ENCODE results near the gene HAO1. TPM values are rescaled to one million over a fixed set of nuclear protein-coding genes. Genes with fewer than 3 reads are reported as not detected.

HAO1 gene
- polyA plus RNA-seq, 1 of the 3 experiments (the other 2 are of a cell fraction): not detected

GRCh38 chr20:7879883-7880282 is 60.4 kb downstream of the HAO1 start:
- Histone ChIP-seq H2AFZ (ENCODE audit: low read depth) (no peak overlapping the region), H3K4me1 (ENCODE audit: control insufficient read depth in 1 of 2, insufficient read depth in 2 of 2, low read depth in 1 of 2, low read length in 1 of 2) (no peaks in the 10 kb centered on the region), H4K20me1 (ENCODE audit: insufficient read depth) (no peaks in the 10 kb centered on the region), H3K36me3 (replicated peaks in 1 of 2; ENCODE audit: control insufficient read depth in 1 of 2, insufficient read depth in 2 of 2, low read length in 1 of 2) (no peaks in the 10 kb centered on the region), H3K27ac (ENCODE audit: low read depth in 2 of 2, low read length in 1 of 2) (no peak overlapping the region), H3K27me3 (ENCODE audit: insufficient read depth) (peaks cover 5% of the 10 kb centered on the region; the same call in 1 of the 2 replicates), H3K9me3 (no peaks in the 10 kb centered on the region), H3F3A (replicated peaks; ENCODE audit: insufficient read depth) (no peaks in the 10 kb centered on the region), H3K9ac (no peak overlapping the region), H3K4me3 (ENCODE audit: low read depth in 2 of 2, low read length in 1 of 2) (no peak overlapping the region), H3K9me2 (no peaks in the 10 kb centered on the region), H3K4me2 (no peak overlapping the region), H3K79me2 (ENCODE audit: insufficient read depth) (no peaks in the 10 kb centered on the region)
- TF ChIP-seq RCOR1 (IDR thresholded peaks at IDR 0.05; ENCODE audit: low read length): no peak
- TF ChIP-seq NRF1 (IDR thresholded peaks at IDR 0.05; ENCODE audit: low read depth, low read length): no peak
- TF ChIP-seq YY1 (IDR thresholded peaks at IDR 0.05; ENCODE audit: low read depth): no peak
- no peak for TF ChIP-seq JUND (IDR thresholded peaks at IDR 0.05)
- no peak for TF ChIP-seq CHD2 (IDR thresholded peaks at IDR 0.05; ENCODE audit: low read length, partially characterized antibody)
- TF ChIP-seq ZBTB33 (IDR thresholded peaks at IDR 0.05; ENCODE audit: borderline replicate concordance, low read depth): no peak
- TF ChIP-seq, protein P1, sequence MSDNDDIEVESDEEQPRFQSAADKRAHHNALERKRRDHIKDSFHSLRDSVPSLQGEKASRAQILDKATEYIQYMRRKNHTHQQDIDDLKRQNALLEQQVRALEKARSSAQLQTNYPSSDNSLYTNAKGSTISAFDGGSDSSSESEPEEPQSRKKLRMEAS (IDR thresholded peaks at IDR 0.05; ENCODE audit: low read depth): no peak
- no peak for TF ChIP-seq SMC3 (IDR thresholded peaks at IDR 0.05; ENCODE audit: low read depth, low read length)
- no peak for TF ChIP-seq MXI1 (IDR thresholded peaks at IDR 0.05; ENCODE audit: low read depth, low read length)
- TF ChIP-seq ELF1 (IDR thresholded peaks at IDR 0.05): no peak
- ChIA-PET CTCF (interaction anchor here (0.6 kb wide), 1 partner anchor 504 kb away, joined by 3 read pairs; no protein-coding TSS in a partner anchor), POLR2A (no interaction called here)
- no peak for DNase-seq
- WGBS (ENCODE audit: low lambda C conversion rate): 10% methylated on average over 5 of the region's 5 CpGs

GRCh38 chr20:7868108-7868507 is 72.2 kb downstream of the HAO1 start:
- POLR2A ChIA-PET: no interaction called here

More at GRCh38 chr20:7868108-7868507, 72.2 kb downstream of the HAO1 start:
- no peak for DNase-seq
- CTCF ChIA-PET: interaction anchor here (1.9 kb wide), 1 partner anchor 9 kb away, joined by 11 read pairs; no protein-coding TSS in a partner anchor
- H3K4me3 ChIP-seq (ENCODE audit: low read depth in 2 of 2, low read length in 1 of 2): no peak overlapping the region
- no peak overlapping the region for H2AFZ ChIP-seq (ENCODE audit: low read depth)
- H3K27me3 ChIP-seq (ENCODE audit: insufficient read depth): peaks cover 9% of the 10 kb centered on the region; the same call in 1 of the 2 replicates
- no peaks in the 10 kb centered on the region for H3K36me3 ChIP-seq (replicated peaks in 1 of 2; ENCODE audit: control insufficient read depth in 1 of 2, insufficient read depth in 2 of 2, low read length in 1 of 2)
- H3K79me2 ChIP-seq (ENCODE audit: insufficient read depth): no peaks in the 10 kb centered on the region
- H3F3A ChIP-seq (replicated peaks; ENCODE audit: insufficient read depth): no peaks in the 10 kb centered on the region
- H3K4me2 ChIP-seq: no peak overlapping the region
- H3K9ac ChIP-seq: no peak overlapping the region
- no peaks in the 10 kb centered on the region for H3K4me1 ChIP-seq (ENCODE audit: control insufficient read depth in 1 of 2, insufficient read depth in 2 of 2, low read depth in 1 of 2, low read length in 1 of 2)
- TF ChIP-seq ELF1 (IDR thresholded peaks at IDR 0.05) (no peak), FOSL2 (IDR thresholded peaks at IDR 0.05; ENCODE audit: borderline replicate concordance, low read depth) (no peak), NRF1 (IDR thresholded peaks at IDR 0.05; ENCODE audit: low read depth, low read length) (no peak), GATA2 (CRISPR knock-in tag; IDR thresholded peaks at IDR 0.05) (no peak), CHD2 (IDR thresholded peaks at IDR 0.05; ENCODE audit: low read length, partially characterized antibody) (no peak)
- 3% methylated on average over 2 of the region's 2 CpGs for WGBS (ENCODE audit: low lambda C conversion rate)
- no peaks in the 10 kb centered on the region for H4K20me1 ChIP-seq (ENCODE audit: insufficient read depth)
- no peak overlapping the region for H3K27ac ChIP-seq (ENCODE audit: low read depth in 2 of 2, low read length in 1 of 2)
- H3K9me2 ChIP-seq: no peaks in the 10 kb centered on the region
- no peaks in the 10 kb centered on the region for H3K9me3 ChIP-seq

Measured in SK-N-SH (cell line).